Fibroblast of gingiva (primary cell): ENCODE results near the gene ZBTB24.

ENCODE experiments used
- DNase-seq: peaks from one replicate; pipeline ENCODE4 v3.0.0-alpha.2; 2011; ENCODE audit warnings: low read depth

ZBTB24 gene

GRCh38 chr6:109449795-109450673 is 33.0 kb downstream of the ZBTB24 start:
- DNase-seq, result no peak

- no peak for DNase-seq
Measured at GRCh38 chr6:109449064-109449794, 33.8 kb downstream of the ZBTB24 start.

DNA sequence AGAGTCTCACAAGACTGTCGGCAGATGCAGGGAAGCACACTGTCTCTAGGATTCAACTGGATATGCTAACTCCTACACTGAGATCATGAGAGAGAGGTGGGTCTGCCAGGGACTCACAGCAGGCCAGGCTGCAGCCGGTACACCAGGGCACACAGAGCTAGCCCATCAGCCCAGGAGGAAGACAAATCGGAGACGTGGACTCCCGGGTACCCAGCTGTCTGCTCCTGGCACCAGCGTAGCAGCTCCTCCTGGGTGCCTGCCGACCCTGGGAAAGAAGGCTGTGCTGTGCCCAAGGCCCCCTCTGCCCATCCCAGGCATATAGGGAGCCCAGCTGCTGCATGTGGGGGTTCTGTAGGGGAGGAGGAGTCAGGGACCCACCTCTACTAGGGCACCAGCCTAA is 34.4 kb downstream of the ZBTB24 start:
- no peak for DNase-seq

DNA sequence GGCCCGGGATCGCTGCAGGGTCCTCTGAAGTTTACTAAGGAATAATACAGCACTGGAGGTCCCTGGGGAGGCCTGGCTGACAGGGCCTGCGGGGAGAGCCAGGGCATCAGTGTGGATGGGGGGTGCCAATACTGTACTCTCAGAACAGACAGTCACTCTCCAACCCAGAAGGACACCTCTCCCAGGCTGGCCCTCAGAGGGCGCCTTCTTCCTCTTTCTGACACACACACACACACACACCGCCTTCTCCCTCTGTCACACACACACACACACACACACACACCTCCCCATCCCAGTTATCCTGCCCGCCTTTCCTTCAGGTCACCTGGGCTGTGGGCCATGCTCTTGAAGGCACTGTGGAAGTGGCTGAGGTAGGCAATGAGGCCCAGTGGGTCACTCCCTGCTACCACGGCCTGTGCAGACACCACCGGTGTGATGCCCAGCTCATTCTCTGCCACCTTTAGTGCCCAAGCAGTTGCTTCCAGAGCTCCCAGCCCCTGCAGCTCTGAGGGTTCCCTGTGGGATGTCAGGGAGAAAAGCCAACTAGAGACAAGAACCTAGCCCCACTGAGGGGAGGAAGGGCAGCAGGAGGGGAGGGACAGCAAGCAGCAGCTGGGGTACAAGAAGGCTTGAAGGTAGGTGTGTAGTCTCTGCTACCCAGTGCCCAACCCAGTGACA is 35.0 kb downstream of the ZBTB24 start:
- DNase-seq, result peak; percentile 11

GRCh38 chr6:109447087-109447486 is 35.9 kb downstream of the ZBTB24 start:
- no peak for DNase-seq

DNA sequence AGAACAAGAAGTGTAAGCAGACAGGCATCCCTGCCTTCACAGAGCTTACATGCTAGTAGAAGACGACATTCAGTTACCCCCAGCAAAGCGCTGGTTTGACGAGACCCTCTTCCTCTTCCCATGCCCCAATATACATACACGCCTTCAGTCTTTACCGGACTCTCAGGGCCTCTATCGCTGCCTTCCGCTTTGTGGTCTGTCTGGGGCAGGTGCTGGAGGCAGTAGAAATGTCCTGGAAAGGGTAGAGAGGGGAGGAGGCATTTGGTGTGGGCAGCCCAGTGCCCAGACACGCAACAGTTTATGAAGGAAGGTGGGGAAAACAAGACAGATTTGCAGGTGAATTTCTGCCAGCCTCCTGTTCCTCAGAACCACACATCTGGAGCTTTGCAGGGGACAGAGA is 36.5 kb downstream of the ZBTB24 start:
- DNase-seq, result no peak

DNA sequence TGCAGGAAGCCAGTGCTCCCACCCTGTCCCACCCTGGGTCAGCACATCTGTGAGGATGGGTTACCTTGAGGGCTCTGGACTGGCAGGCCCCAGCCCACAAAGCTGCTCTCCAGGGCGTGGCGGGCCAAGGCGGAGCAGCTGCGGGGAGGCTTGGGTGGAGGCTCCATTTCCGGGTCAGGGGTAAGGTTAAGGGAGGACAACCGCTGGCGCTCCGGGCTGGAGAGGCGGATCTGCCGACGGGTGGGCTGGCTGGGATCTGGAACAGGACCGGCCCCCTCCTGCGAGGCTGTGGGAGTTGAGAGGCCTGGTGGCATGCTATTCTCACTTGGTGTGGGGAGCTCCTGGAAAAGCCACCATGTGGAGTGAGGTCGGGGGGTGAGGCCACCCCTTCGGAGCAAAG is 36.9 kb downstream of the ZBTB24 start:
- DNase-seq, result no peak

DNA sequence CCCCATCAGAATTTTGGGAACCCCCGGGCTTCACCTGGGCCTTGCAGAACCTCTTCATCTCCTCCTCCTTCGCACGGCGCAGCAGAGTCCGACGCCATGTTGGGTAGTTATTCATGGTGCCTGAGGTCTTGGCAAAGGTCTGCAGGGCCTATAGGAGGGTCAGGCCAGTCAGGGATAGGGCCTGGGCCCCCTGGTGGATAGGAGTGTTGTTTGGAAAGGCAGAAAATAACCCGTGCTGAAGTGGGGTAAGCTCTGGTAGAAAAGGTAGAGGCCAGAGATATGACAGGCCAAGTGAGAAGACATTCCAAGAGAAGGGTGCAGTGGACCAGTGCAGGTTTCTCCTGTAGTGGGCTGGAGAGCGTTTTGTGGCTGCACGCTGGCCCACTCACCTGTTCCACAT is 37.6 kb downstream of the ZBTB24 start:
- no peak for DNase-seq

DNA sequence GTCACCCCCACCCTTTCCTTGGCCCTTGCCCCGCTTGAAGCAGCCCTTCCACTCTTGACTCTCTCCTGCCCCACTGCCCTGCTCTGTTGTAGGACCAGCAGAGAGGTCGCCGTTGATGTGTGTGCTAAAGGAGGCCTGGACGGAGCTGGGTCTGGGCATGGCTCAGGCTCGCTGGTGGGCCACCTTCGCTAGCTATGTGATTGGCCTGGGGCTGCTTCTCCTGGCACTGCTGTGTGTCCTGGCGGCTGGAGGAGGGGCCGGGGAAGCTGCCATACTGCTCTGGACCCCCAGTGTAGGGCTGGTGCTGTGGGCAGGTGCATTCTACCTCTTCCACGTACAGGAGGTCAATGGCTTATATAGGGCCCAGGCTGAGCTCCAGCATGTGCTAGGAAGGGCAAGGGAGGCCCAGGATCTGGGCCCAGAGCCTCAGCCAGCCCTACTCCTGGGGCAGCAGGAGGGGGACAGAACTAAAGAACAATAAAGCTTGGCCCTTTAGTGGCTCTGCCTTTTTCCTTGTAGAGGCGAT is 39.5 kb downstream of the ZBTB24 start:
- DNase-seq, result no peak

DNA sequence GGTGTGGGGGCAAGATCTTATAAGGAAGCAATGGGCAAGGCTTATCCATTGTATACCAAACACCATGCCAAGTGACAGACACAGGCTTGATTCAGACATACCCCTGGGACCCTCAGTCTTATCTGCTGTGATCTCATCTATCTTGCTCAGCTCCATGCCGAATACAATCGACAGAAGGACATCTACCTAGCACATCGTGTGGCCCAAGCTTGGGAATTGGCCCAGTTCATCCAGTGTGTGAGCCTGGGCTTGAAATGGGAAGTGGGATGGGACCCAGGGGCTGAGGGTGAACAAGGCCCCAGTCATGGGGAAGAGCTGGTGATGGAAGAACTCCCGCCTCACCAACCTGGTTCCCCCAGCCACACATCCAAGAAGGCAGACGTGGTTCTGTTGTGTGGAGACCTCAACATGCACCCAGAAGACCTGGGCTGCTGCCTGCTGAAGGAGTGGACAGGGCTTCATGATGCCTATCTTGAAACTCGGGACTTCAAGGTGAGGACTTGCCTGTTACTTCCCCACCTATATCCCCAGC is 40.6 kb downstream of the ZBTB24 start:
- no peak for DNase-seq

GRCh38 chr6:109441069-109441816 is 41.8 kb downstream of the ZBTB24 start:
- DNase-seq, result peak; percentile 29

GRCh38 chr6:109440331-109441068 is 42.5 kb downstream of the ZBTB24 start, which contains the start of the genes PPIL6 and SMPD2:
Gene PPIL6 (minus strand): TSS chr6:109440628. CDS start chr6:109440590, 38 bp downstream.
Gene SMPD2 (plus strand): TSS chr6:109440724. CDS start chr6:109441122, 398 bp downstream.
- DNase-seq, result peak; percentile 90

GRCh38 chr6:109436041-109436440 is 47.0 kb downstream of the ZBTB24 start:
- no peak for DNase-seq

DNA sequence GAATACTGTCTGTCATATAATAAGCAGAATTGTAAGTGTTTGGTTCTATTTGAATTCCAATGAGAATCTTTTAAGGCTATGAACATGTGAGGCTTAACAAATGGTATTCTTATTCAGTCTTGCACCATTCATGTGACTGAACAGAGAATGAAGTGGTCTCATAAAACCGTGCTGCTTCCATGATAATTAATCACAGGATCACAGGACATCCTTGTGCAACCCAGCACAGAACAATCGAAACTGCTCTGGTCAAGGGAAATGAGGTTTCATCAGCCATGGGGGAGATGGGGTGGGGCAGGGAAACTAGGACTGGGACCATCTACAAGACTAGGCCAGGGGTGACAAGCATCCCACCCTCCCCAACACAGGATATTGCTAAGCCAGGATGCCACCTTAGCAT is 48.6 kb downstream of the ZBTB24 start:
- peak; percentile 50 for DNase-seq

- DNase-seq, result no peak
Measured at GRCh38 chr6:109429496-109429895, 53.5 kb downstream of the ZBTB24 start.

- peak; percentile 29 for DNase-seq
Measured at GRCh38 chr6:109428889-109429477, 54.0 kb downstream of the ZBTB24 start.

GRCh38 chr6:109424946-109425345 is 58.1 kb downstream of the ZBTB24 start:
- DNase-seq, result no peak

DNA sequence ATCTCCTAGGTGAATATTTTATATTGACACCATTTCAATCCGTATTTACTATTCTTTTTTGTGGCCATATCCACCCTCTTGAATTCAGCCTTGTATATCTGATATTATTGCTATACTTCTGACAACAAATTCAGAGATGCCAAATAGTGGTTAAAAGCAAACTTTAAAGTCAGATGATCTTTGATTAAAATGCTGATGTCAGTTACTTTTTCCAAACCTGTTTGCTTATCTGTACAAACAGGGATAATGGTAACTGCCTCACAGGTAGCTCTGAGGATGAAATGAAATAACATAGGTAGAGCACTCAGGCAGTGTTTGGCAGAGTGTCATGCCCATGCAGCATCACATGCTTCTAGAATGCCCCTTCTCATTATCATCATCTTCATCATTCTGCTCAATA is 61.8 kb downstream of the ZBTB24 start:
- DNase-seq, result no peak

GRCh38 chr6:109420751-109421150 is 62.3 kb downstream of the ZBTB24 start:
- DNase-seq, result no peak

DNA sequence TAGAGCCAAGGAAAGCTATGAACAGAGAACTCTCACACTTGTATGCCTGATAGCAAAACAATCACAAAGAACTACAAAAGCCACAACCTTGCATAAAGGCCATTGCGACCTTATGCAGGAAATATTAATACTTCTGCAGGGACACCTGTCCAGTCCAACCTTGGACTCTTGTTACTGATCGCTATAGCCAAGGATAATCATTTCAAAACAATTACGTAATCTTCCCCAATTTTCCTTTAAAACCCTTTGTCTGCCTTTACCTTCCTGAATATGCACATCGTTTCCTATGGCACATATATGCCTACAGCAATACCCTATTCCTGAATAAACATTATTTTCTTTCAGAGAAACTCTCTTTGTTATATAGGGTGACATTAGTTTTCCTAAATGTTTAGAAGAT is 65.4 kb downstream of the ZBTB24 start:
- no peak for DNase-seq
